PC-3 (cell line): ENCODE data around the gene TTBK2. TPM values are rescaled to one million over a fixed set of nuclear protein-coding genes. Genes with fewer than 3 reads are reported as not detected.

Source experiments
- ATAC-seq: fragments of 200-7000 bp; cut with Tn5 transposase; 2 replicates; pipeline ENCODE4 v1.9.1; 2020; ENCODE audit warnings: mild to moderate bottlenecking, moderate library complexity
- BruUV-seq: library from RNA; stranded (reverse); fragments of 400-500 nt; replicated peaks from 2 replicates; lab custom pipeline; 2021; lab: Mats Ljungman, UMichigan
- CTCF ChIA-PET: fragments of 300-600 bp; sonication (Branson Sonifier 250); formaldehyde crosslinking; loops from one replicate; lab custom pipeline; 2022; ENCODE audit warnings: antibody characterized with exemption; lab: Charles Lee
- POLR2A ChIA-PET: fragments of 300-600 bp; sonication (Branson Sonifier 250); formaldehyde crosslinking; loops from one replicate; lab custom pipeline; 2022; ENCODE audit warnings: antibody characterized with exemption; ENCODE audit not compliant: unreplicated experiment; lab: Charles Lee
- DNase-seq: peaks from one replicate; pipeline ENCODE4 v3.0.0-alpha.2; 2015
- H2AFZ ChIP-seq: fragments of 300-600 bp; sonication (generic); 2 replicates; pipeline ENCODE4 v1.6.0; 2016; ENCODE audit warnings: antibody characterized with exemption, low read length
- H3F3A ChIP-seq: fragments of 300-600 bp; sonication (generic); one replicate; pipeline ENCODE4 v1.6.0; 2017; ENCODE audit warnings: antibody characterized with exemption, low read length, control low read depth, mild to moderate bottlenecking; ENCODE audit not compliant: unreplicated experiment
- H3K27ac ChIP-seq: fragments of 300-600 bp; sonication (generic); 2 replicates; pipeline ENCODE4 v1.5.1; 2016; ENCODE audit warnings: mild to moderate bottlenecking, low read length
- H3K27me3 ChIP-seq: fragments of 300-600 bp; sonication (generic); 2 replicates; pipeline ENCODE4 v1.6.1; 2016; ENCODE audit warnings: low read length, mixed read lengths
- H3K36me3 ChIP-seq: fragments of 300-600 bp; sonication (generic); 2 replicates; pipeline ENCODE4 v1.6.1; 2016; ENCODE audit warnings: low read depth, mixed run types, low read length, mixed read lengths
- H3K4me1 ChIP-seq: fragments of 300-600 bp; sonication (generic); 2 replicates; pipeline ENCODE4 v1.5.1; 2016; ENCODE audit warnings: low read length; ENCODE audit not compliant: insufficient read depth
- H3K4me2 ChIP-seq: fragments of 300-600 bp; sonication (generic); 2 replicates; pipeline ENCODE4 v1.6.0; 2016; ENCODE audit warnings: low read length
- H3K4me3 ChIP-seq: fragments of 300-600 bp; sonication (generic); 2 replicates; pipeline ENCODE4 v1.5.1; 2016; ENCODE audit warnings: mild to moderate bottlenecking, low read length, mixed read lengths
- H3K79me2 ChIP-seq: fragments of 300-600 bp; sonication (generic); 2 replicates; pipeline ENCODE4 v1.6.1; 2017; ENCODE audit warnings: low read length, mixed read lengths
- H3K9ac ChIP-seq: fragments of 300-600 bp; sonication (generic); 2 replicates; pipeline ENCODE4 v1.6.0; 2016; ENCODE audit warnings: mild to moderate bottlenecking, low read length
- H3K9me2 ChIP-seq: fragments of 300-600 bp; sonication (generic); replicated peaks from 2 replicates; pipeline ENCODE4 v1.6.1; 2016; ENCODE audit warnings: mixed run types, low read length, mixed read lengths
- H3K9me3 ChIP-seq: fragments of 300-600 bp; sonication (generic); 2 replicates; pipeline ENCODE4 v1.6.1; 2016; ENCODE audit warnings: low read length, mixed read lengths
- H4K20me1 ChIP-seq: fragments of 300-600 bp; sonication (generic); 2 replicates; pipeline ENCODE4 v1.6.1; 2016; ENCODE audit warnings: low read length, mixed read lengths
- EZH2 ChIP-seq: fragments of 300-600 bp; sonication (generic); IDR thresholded peaks from one replicate; pipeline ENCODE4 v1.6.1; 2017; ENCODE audit warnings: antibody characterized with exemption, mild to moderate bottlenecking, low read length; ENCODE audit not compliant: unreplicated experiment
- EZH2phosphoT487 ChIP-seq: fragments of 300-600 bp; sonication (generic); IDR thresholded peaks from 2 replicates; pipeline ENCODE4 v1.6.1; 2018; ENCODE audit warnings: mild to moderate bottlenecking, antibody characterized with exemption, low read length, borderline replicate concordance
- intact Hi-C: fragments of 100-400 bp; cut with micrococcal nuclease; formaldehyde crosslinking; loops from 2 replicates; pipeline ENCODE4 v1.9.0; 2023
- total RNA-seq: library from RNA; depleted of rRNA; stranded (reverse); fragments of >200 nt; gene quantifications from 2 replicates; pipeline ENCODE4 v1.2.3, GENCODE V29; 2014
- TF ChIP-seq, protein P1 (sequence below): fragments of 300-600 bp; sonication (generic); conservative IDR thresholded peaks from 2 replicates; pipeline ENCODE4 v1.5.1; 2017; ENCODE audit warnings: antibody characterized with exemption, low read depth, mild to moderate bottlenecking, low read length

The TTBK2 gene
- total RNA-seq, 1 experiment from 2014 or later: 3.5 TPM

DNA sequence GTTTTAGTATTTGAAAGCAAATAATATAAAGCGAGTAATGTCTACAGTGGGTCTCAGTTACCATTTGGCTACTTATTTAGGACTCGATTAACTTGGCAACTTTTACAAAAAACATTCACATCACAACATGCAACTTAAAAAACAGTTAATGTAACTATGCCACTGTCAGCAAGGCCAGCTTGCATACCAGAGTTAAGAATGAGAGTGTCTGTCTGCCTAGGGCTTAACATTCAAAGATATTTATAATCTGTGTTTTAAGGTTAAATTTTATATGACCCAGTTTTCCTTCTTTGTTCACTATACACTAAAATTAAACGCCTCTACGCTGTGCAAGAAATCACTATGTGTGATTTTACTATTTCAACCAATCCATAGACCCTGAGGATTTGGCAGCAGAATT is 178.4 kb downstream of the TTBK2 start:
- Histone ChIP-seq H3K9ac (no peak overlapping the region), H3K36me3 (no peaks in the 10 kb centered on the region)

DNA sequence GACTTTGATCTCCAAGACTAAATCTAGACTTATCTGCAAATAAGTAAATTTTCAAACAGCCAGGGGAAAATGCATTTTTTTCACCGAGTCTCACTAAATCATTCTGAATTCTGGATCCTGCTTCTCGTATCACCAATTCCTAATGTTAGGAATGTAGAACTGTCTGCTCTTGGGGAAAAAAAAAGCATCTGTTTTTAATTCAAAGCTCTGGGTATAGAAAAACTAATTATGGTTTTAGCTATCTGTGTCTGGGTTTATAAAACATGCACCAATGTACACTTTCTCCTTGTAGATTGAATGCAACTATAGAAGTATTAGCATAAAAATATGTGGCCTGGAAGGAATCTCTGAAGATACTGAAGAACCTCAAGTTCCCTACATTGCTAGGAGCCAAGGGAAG is 178.9 kb downstream of the TTBK2 start:
- no peak overlapping the region for H3K9ac ChIP-seq
- H3K4me3 ChIP-seq: no peak overlapping the region
- no peak overlapping the region for H2AFZ ChIP-seq
- peaks cover 2% of the 10 kb centered on the region; the same call in 1 of the 2 replicates for H3K79me2 ChIP-seq
- H3K9me2 ChIP-seq: no peaks in the 10 kb centered on the region
- DNase-seq: no peak
- TF ChIP-seq EZH2phosphoT487 (no peak), EZH2 (no peak)
- TF ChIP-seq, protein P1, sequence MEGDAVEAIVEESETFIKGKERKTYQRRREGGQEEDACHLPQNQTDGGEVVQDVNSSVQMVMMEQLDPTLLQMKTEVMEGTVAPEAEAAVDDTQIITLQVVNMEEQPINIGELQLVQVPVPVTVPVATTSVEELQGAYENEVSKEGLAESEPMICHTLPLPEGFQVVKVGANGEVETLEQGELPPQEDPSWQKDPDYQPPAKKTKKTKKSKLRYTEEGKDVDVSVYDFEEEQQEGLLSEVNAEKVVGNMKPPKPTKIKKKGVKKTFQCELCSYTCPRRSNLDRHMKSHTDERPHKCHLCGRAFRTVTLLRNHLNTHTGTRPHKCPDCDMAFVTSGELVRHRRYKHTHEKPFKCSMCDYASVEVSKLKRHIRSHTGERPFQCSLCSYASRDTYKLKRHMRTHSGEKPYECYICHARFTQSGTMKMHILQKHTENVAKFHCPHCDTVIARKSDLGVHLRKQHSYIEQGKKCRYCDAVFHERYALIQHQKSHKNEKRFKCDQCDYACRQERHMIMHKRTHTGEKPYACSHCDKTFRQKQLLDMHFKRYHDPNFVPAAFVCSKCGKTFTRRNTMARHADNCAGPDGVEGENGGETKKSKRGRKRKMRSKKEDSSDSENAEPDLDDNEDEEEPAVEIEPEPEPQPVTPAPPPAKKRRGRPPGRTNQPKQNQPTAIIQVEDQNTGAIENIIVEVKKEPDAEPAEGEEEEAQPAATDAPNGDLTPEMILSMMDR: no peak
- H4K20me1 ChIP-seq: no peaks in the 10 kb centered on the region
- no peak overlapping the region for H3K4me2 ChIP-seq
- intact Hi-C loops: no loop called here
- no peak overlapping the region for H3K27ac ChIP-seq
- no peaks in the 10 kb centered on the region for H3K4me1 ChIP-seq
- H3K36me3 ChIP-seq: no peaks in the 10 kb centered on the region
- no TSS peak for BruUV-seq
- no peak for ATAC-seq
- POLR2A ChIA-PET: interaction anchor here (0.6 kb wide), 1 partner anchor 173 kb away, joined by 3 read pairs; no protein-coding TSS in a partner anchor
- H3F3A ChIP-seq: no peaks in the 10 kb centered on the region
- H3K9me3 ChIP-seq: no peaks in the 10 kb centered on the region
- CTCF ChIA-PET: no interaction called here
- no peaks in the 10 kb centered on the region for H3K27me3 ChIP-seq

More for the DNA sequence above, 178.4 kb downstream of the TTBK2 start:
- Histone ChIP-seq H3K27ac (no peak overlapping the region), H2AFZ (no peak overlapping the region), H3K4me2 (no peak overlapping the region), H3K4me1 (no peaks in the 10 kb centered on the region), H3K9me2 (no peaks in the 10 kb centered on the region), H3F3A (no peaks in the 10 kb centered on the region), H3K9me3 (no peaks in the 10 kb centered on the region), H3K79me2 (no peaks in the 10 kb centered on the region), H4K20me1 (no peaks in the 10 kb centered on the region), H3K4me3 (no peak overlapping the region), H3K27me3 (no peaks in the 10 kb centered on the region)
- intact Hi-C loops: no loop called here
- no peak for TF ChIP-seq EZH2phosphoT487
- TF ChIP-seq, protein P1: no peak
- TF ChIP-seq EZH2: no peak
- CTCF ChIA-PET: no interaction called here
- ATAC-seq: no peak
- POLR2A ChIA-PET: interaction anchor here (0.6 kb wide), 1 partner anchor 172 kb away, joined by 3 read pairs; no protein-coding TSS in a partner anchor
- BruUV-seq: no TSS peak
- DNase-seq: no peak

DNA sequence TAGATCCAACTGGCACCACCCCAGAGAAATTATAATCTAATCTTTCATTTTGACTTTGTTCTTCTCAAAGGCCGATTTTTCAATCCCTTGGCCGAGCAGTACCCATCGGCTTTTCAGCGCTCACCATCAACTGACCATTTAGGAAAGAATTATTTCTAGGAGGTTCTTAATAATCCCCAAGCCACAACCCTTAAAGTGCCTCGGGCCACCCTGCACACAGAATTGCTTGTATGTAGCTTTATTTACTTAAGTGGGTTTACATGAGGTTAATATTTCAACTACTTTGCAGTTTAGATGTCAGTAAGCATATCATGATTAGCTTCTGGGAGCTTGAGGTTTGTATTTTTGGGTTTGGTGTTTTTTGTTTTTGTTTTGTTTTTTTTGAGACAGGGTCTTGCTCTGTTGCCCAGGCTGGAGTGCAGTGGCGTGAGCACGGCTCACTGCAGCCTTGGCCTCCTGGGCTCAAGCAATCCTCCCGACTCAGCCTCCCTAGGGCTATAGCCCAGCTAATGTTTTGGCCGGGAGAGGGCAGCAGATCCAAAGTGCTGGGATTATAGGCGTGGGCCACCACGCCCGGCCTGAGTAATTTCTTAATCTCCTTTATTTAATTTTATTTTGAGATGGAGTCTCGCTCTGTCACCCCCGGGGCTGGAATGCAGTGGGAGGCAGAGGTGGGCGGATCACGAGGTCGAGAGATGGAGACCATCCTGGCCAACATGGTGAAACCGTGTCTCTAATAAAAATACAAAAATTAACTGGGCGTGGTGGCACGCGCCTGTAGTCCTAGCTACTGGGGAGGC is 182.8 kb downstream of the TTBK2 start:
- no peaks in the 10 kb centered on the region for H3K27me3 ChIP-seq
- peaks cover 22% of the 10 kb centered on the region for H3K79me2 ChIP-seq
- DNase-seq: peak; percentile 79
- H3K9ac ChIP-seq: peak overlapping the region; percentile 81
- H3K4me3 ChIP-seq: peak overlapping the region; percentile 97
- no peaks in the 10 kb centered on the region for H3F3A ChIP-seq
- H3K4me1 ChIP-seq: peaks cover 8% of the 10 kb centered on the region
- H3K4me2 ChIP-seq: peak overlapping the region; percentile 91
- BruUV-seq: TSS peak; percentile 89
- H3K36me3 ChIP-seq: peaks cover 16% of the 10 kb centered on the region; the same call in 1 of the 2 replicates
- ChIA-PET CTCF (interaction anchor here (0.5 to 1.0 kb wide), 5 partner anchors 109 to 466 kb away, joined by 3 to 4 read pairs (median 3); no protein-coding TSS in a partner anchor), POLR2A (no interaction called here)
- H4K20me1 ChIP-seq: no peaks in the 10 kb centered on the region
- TF ChIP-seq, protein P1: peak; percentile 72
- TF ChIP-seq EZH2phosphoT487: no peak
- TF ChIP-seq EZH2: no peak
- H3K9me2 ChIP-seq: no peaks in the 10 kb centered on the region
- 0 out of 2 replicates have a peak overlapping the region, but pooled peaks have one; percentile 29 for H3K27ac ChIP-seq
- H3K9me3 ChIP-seq: no peaks in the 10 kb centered on the region
- peak; percentile 35 for ATAC-seq
- H2AFZ ChIP-seq: peak overlapping the region; percentile 97
- intact Hi-C loops: loop anchor here (1.0 kb wide), 1 partner anchor 189 kb away; no protein-coding TSS in a partner anchor
